Osteocyte (in vitro differentiated cells): ENCODE data around the gene RNASE2. TPM values are rescaled to one million over a fixed set of nuclear protein-coding genes. Genes with fewer than 3 reads are reported as not detected.
A peak's percentile ranks its signal among the peaks of the same experiment; 100 is the strongest.
"Not testable (repeated sequence)": the region's sequence is repeated elsewhere in the genome, so short reads cannot be mapped to it uniquely, and the experiment has no call there.

Experiments used
- DNase-seq: peaks from one replicate; pipeline ENCODE4 v3.0.0; 2021; ENCODE audit warnings: mixed read lengths; ENCODE audit not compliant: unreplicated experiment; ENCODE audit errors: extremely low spot score
- H3K27ac Mint-ChIP-seq: one replicate; pipeline ENCODE4 v1.8.0; 2021; ENCODE audit warnings: mild to moderate bottlenecking, mixed read lengths; ENCODE audit not compliant: unreplicated experiment
- H3K27me3 Mint-ChIP-seq: one replicate; pipeline ENCODE4 v1.8.0; 2021; ENCODE audit warnings: mixed read lengths; ENCODE audit not compliant: unreplicated experiment
- H3K36me3 Mint-ChIP-seq: one replicate; pipeline ENCODE4 v1.8.0; 2021; ENCODE audit warnings: mixed read lengths; ENCODE audit not compliant: unreplicated experiment
- H3K4me1 Mint-ChIP-seq: one replicate; pipeline ENCODE4 v1.8.0; 2021; ENCODE audit warnings: mixed read lengths; ENCODE audit not compliant: unreplicated experiment
- H3K4me3 Mint-ChIP-seq: one replicate; pipeline ENCODE4 v1.8.0; 2021; ENCODE audit warnings: mild to moderate bottlenecking, moderate library complexity, mixed read lengths; ENCODE audit not compliant: unreplicated experiment
- H3K9me3 Mint-ChIP-seq: one replicate; pipeline ENCODE4 v1.8.0; 2021; ENCODE audit warnings: mixed read lengths; ENCODE audit not compliant: unreplicated experiment
- total RNA-seq: library from RNA; stranded (reverse); gene quantifications from 2 replicates; pipeline ENCODE4 v1.2.1, GENCODE V29; 2021
- TF ChIP-seq, protein P1 (sequence below): fragments of 200-600 bp; sonication (generic); IDR thresholded peaks from 2 replicates; pipeline ENCODE4 v1.5.0; 2021; ENCODE audit warnings: antibody characterized with exemption, mild to moderate bottlenecking, moderate library complexity

RNASE2 gene
- total RNA-seq, 1 donor from 2014 or later, result not detected

DNA sequence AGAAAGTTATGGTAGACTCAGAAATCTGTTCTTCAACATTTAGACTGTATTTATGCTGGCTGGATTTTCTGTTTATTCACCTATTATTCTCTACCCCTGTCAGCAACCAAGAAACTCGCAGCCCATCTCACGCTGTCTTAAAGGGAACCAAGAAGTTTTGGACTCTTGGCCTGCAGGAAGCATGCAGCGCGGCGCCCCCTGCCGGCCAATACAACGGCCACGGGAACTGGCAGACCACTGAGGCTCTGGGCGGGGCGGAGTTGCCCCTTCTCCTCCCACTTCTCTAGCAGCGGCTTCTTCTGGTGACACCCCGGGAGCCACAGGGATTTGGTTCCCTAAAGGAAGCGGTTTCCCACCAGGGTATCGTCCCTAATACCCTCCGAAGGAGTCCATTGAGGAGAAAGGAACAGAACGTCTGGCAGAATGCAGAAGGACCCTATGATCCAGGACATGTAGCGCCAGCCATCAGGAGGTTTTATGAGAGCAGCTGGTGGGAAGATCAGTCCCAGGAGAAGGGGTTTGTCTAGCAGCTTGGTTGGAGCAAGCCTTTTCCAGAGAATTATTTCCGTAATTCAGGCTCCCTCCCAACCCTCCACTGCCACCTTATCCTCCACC, 21.0 kb upstream of the RNASE2 start:
- no peak for DNase-seq

DNA sequence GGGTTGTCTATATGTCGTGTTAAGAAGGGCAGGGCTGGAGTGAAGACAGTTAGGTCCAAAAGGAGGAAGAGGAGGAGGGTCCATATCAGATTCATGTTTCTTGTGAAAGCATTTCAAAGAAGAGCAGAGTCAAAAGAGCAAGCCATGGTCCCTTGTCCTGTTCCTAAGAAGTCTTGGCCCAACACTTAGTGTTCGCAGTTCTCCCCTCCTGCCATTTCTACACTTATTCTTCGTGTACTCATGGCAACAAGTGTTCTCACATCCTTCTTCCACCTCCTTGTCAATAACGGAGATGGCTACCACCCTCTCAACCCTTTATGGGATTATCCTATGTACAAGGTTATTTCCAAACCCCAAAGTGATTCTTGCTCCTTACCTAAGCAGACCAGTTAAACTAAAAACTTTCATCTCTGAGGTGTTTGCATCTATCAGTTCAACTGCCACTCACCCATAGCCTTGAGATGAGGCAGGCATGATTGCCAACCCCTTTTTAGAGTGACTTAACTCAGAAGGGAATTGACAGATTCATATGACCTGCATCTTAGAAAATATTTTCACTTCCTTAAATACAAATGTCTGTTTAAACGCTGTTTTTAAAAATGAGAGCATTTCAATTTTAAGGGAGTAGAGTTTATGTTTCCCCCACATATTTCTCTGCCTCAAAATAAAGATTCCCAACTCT, 19.8 kb upstream of the RNASE2 start:
- DNase-seq, result no peak
- TF ChIP-seq, protein P1, sequence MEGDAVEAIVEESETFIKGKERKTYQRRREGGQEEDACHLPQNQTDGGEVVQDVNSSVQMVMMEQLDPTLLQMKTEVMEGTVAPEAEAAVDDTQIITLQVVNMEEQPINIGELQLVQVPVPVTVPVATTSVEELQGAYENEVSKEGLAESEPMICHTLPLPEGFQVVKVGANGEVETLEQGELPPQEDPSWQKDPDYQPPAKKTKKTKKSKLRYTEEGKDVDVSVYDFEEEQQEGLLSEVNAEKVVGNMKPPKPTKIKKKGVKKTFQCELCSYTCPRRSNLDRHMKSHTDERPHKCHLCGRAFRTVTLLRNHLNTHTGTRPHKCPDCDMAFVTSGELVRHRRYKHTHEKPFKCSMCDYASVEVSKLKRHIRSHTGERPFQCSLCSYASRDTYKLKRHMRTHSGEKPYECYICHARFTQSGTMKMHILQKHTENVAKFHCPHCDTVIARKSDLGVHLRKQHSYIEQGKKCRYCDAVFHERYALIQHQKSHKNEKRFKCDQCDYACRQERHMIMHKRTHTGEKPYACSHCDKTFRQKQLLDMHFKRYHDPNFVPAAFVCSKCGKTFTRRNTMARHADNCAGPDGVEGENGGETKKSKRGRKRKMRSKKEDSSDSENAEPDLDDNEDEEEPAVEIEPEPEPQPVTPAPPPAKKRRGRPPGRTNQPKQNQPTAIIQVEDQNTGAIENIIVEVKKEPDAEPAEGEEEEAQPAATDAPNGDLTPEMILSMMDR, result no peak
- no peaks in the 10 kb centered on the region for H3K36me3 Mint-ChIP-seq
- peaks cover 21% of the 10 kb centered on the region for H3K27me3 Mint-ChIP-seq
- H3K4me3 Mint-ChIP-seq, result no peak overlapping the region
- no peaks in the 10 kb centered on the region for H3K4me1 Mint-ChIP-seq
- no peaks in the 10 kb centered on the region for H3K9me3 Mint-ChIP-seq
- no peak overlapping the region for H3K27ac Mint-ChIP-seq

More for the DNA sequence above, 21.0 kb upstream of the RNASE2 start:
- H3K27me3 Mint-ChIP-seq, result peaks cover 16% of the 10 kb centered on the region
- no peaks in the 10 kb centered on the region for H3K9me3 Mint-ChIP-seq
- no peak overlapping the region for H3K27ac Mint-ChIP-seq
- no peaks in the 10 kb centered on the region for H3K4me1 Mint-ChIP-seq
- H3K36me3 Mint-ChIP-seq, result no peaks in the 10 kb centered on the region
- H3K4me3 Mint-ChIP-seq, result no peak overlapping the region
- TF ChIP-seq, protein P1, result peak; percentile 47

DNA sequence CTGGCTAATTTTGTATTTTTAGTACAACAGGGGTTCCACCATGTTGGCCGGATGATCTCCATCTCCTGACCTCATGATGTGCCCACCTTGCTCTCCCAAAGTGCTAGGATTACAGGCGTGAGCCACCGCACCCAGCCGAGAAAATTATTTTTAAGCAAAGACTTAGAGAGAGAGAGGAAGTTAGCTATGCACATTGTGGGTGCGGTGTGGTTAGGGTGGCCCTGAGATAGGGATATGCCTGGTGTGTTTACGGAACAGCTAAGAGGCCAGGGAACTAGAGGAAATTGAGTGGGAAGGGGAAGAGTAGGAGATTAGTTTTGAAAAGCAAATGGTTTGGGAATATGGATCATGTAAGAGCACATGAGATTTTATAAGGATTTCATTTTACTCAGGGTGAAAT, 10.1 kb upstream of the RNASE2 start:
- H3K9me3 Mint-ChIP-seq, H3K4me3 Mint-ChIP-seq, H3K4me1 Mint-ChIP-seq: not testable (repeated sequence)

DNA sequence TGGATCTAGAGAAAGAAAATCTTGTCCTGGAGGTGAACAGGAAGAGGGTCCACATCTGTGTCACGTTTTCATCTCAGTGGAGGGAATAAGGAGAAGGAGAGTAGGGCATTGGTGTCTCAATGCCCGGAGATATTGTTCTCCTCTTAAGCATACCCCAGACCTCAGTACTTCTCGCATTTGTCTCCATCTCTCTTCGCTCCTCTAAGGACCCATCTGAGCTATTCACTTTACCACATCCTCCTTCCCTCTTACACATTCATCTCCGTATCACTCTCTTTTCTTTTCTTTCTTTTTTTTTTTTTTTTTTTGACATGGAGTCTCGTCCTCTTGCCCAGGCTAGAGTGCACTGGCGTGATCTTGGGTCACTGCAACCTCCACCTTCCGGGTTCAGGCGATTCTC, 8.6 kb upstream of the RNASE2 start:
- not testable (repeated sequence) for H3K36me3 Mint-ChIP-seq, H3K27ac Mint-ChIP-seq, H3K4me1 Mint-ChIP-seq, H3K9me3 Mint-ChIP-seq, DNase-seq, H3K4me3 Mint-ChIP-seq
- H3K27me3 Mint-ChIP-seq, result peaks cover 27% of the 10 kb centered on the region

More for the DNA sequence above, 10.1 kb upstream of the RNASE2 start:
- H3K27me3 Mint-ChIP-seq, result peaks cover 35% of the 10 kb centered on the region
- not testable (repeated sequence) for DNase-seq, H3K27ac Mint-ChIP-seq, H3K36me3 Mint-ChIP-seq

DNA sequence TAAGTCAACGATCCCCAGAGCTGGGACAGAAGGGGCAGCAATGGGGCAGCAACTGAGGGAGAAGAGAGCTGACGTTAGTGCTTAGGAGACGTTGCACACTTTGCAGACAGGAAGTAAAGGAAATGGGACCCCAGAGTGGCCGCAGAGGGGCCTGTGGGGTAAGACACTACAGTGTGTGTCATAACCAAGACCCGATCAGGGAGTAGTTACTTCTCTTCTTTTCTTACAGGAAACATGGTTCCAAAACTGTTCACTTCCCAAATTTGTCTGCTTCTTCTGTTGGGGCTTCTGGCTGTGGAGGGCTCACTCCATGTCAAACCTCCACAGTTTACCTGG, 219 bp downstream of the RNASE2 start:
- H3K27me3 Mint-ChIP-seq, result peaks cover 46% of the 10 kb centered on the region
- not testable (repeated sequence) for H3K4me3 Mint-ChIP-seq, DNase-seq, H3K27ac Mint-ChIP-seq, H3K36me3 Mint-ChIP-seq, H3K4me1 Mint-ChIP-seq, H3K9me3 Mint-ChIP-seq

DNA sequence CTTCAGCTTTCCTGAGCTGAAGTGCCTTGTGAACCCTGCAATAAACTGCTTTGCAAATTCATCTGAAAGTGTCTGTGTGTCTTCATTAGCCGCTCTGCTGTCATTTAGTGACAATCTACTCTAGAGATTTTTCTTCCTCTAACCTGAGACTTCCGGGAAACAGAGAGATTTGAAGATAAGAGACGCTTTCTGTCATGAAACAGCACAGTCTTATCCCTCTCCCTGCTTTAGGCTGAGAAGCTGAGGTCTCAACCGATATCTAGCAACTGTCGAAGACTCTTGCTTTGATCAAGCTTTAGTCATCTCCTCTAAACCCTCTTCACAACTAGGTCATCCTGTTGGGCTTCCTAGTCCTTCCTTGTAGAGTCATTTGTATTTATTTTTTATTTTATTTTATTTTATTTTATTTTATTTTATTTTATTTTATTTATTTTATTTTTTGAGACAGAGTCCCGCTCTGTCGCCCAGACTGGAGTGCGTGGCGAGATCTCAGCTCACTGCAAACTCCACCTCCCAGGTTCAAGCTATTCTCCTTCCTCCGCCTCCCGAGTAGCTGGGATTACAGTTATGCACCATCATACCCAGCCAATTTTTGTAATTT, 1.2 kb downstream of the RNASE2 start:
- DNase-seq, result no peak
- Mint-ChIP-seq H3K4me1 (peaks cover 4% of the 10 kb centered on the region), H3K4me3 (no peak overlapping the region), H3K36me3 (no peaks in the 10 kb centered on the region), H3K9me3 (no peaks in the 10 kb centered on the region), H3K27ac (no peak overlapping the region), H3K27me3 (peaks cover 46% of the 10 kb centered on the region)
- TF ChIP-seq, protein P1, result no peak

DNA sequence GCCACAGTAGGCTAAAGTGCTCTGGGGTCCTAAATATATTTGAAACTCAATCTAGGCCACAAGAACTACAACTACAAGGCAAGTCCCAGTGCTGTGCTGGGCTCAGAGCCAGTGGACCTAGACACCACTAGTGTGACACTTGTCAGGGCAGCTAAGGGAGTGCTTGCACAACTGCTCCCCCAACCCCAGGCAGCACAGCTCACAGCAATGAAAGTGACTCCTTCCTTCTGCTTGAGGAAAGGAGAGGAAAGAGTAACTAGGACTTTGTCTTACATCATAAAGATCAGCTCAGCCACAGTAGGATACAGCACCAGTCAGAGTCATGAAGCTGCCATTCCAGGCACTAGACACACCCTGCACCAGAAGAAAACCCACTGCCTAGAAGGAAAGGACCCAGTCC, 3.7 kb downstream of the RNASE2 start:
- peaks cover 30% of the 10 kb centered on the region for H3K27me3 Mint-ChIP-seq
- not testable (repeated sequence) for H3K9me3 Mint-ChIP-seq, H3K36me3 Mint-ChIP-seq, H3K27ac Mint-ChIP-seq, H3K4me1 Mint-ChIP-seq, H3K4me3 Mint-ChIP-seq, DNase-seq
